C4-2B (cell line): ENCODE results near the gene HECTD1.

Experiments
- ZFX ChIP-seq: fragments of 450-650 bp; IDR thresholded peaks from 2 replicates; pipeline ENCODE4 v1.6.1; 2017
- TF ChIP-seq, protein P1 (sequence below): fragments of 450-650 bp; conservative IDR thresholded peaks from 2 replicates; pipeline ENCODE4 v1.5.1; 2017; ENCODE audit warnings: mild to moderate bottlenecking

DNA sequence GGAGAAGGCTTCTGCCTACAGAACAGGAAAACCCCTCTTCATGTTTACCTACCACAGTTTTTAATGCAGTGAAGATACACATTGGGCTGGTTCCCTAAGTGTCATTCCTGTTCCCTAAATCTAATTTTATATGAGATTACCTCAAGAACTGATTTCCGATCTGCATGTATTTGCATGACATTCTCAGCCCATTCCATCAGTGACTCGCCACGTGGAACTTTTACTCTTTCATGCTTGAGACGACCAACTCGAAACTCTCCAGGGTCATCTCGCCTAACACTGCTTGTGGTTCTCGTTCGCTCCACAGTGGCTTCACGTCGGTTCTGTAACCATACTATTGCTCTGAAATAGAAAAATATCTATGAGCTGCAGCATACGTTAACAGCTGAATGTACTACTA lies 98.3 kb downstream of the HECTD1 start:
- TF ChIP-seq, protein P1, sequence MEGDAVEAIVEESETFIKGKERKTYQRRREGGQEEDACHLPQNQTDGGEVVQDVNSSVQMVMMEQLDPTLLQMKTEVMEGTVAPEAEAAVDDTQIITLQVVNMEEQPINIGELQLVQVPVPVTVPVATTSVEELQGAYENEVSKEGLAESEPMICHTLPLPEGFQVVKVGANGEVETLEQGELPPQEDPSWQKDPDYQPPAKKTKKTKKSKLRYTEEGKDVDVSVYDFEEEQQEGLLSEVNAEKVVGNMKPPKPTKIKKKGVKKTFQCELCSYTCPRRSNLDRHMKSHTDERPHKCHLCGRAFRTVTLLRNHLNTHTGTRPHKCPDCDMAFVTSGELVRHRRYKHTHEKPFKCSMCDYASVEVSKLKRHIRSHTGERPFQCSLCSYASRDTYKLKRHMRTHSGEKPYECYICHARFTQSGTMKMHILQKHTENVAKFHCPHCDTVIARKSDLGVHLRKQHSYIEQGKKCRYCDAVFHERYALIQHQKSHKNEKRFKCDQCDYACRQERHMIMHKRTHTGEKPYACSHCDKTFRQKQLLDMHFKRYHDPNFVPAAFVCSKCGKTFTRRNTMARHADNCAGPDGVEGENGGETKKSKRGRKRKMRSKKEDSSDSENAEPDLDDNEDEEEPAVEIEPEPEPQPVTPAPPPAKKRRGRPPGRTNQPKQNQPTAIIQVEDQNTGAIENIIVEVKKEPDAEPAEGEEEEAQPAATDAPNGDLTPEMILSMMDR: no peak
- no peak for TF ChIP-seq ZFX
